ENCODE results near the gene GPANK1.

DNA sequence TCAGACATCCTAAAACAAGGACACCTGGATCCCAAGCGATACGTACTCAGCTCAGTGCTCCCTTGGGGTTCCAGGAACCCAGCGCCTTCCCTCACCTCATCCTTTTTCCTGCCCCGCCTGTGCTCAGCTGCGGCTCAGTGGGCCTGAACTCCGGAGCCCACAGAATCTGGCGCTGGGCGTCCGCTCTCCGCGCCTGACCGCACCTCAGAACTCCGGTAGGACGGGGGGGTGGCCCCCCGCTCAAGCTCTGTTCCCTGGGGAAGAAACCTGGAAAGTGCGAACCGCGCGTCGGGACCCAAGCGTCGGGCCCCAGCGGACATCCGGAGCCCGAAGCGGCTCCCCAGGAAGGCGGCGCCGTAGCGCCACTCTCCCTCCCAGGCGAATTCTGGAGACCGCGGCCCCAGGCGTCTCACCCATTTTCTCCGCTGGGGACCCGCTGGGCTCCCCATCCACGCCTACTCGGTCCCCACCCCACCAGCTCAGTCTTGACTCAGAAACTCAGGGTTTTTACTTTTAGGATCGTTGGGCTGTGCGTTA is 16.4 kb upstream of the GPANK1 start:
- TF ChIP-seq CTCF (IDR thresholded peaks at IDR 0.05 in 4 of 5, conservative IDR thresholded peaks at IDR 0.05 in 1 of 5) (no peak), POLR2A (IDR thresholded peaks at IDR 0.05) (no peak)
